HG03097 (cell line): ENCODE results near the gene TMEM151B.

Experiments used
- ATAC-seq: cut with Tn5 transposase; IDR thresholded peaks from one replicate; pipeline ENCODE4 v1.9.1; 2021; ENCODE audit not compliant: unreplicated experiment, low FRiP score

TMEM151B gene

DNA sequence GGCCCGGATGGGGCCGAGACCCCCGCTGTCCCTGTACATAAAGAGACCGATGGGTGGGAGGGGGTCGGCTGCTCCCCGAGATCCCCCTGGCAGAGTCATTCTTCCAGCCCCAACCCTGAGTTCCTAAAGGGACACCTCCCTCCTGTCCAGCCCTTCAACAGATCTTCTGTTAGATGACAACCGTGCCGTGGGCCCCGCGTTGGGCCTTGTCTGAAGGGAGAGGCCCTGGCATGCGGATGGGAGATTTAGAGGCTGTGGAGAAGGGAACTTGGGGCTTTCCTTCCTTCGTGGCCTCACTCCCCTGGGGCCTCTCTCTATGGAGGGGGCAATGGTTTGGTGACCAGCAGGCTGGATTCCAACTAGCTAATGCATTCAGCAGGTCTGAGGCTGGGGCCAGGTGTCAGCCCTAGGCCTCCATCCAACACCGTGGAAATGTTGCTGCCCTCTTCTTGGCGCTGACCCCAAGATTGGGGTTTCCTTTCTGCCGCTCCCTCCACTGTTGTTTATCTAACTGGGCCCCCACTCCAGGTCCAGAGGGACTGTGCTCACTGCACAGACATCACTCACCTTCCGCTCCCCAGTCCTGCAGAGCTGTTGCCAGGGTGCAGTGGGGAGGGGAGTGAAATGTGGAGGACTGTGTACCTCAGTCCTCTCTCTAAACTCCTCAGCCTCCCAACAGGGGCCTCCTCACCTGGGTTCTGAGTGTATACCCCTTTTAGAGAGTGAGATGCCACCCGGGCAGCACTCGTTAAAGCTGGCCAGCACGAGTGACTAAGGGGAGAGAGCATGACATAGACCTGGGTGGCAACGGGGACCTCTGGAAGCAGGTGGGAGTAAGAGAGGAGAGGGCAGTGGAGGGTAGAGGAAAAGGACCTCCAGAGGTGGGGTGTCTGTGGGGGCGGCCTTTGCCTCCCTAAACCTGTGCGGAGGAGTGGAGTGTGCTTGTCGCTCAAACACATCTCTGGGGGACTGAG is 6.7 kb downstream of the TMEM151B start:
- ATAC-seq, result no peak

GRCh38 chr6:44277763-44278162 is 7.5 kb downstream of the TMEM151B start:
- no peak for ATAC-seq

- ATAC-seq, result no peak
These were observed 8.1 kb downstream of the TMEM151B start for GRCh38 chr6:44278315-44278714.

DNA sequence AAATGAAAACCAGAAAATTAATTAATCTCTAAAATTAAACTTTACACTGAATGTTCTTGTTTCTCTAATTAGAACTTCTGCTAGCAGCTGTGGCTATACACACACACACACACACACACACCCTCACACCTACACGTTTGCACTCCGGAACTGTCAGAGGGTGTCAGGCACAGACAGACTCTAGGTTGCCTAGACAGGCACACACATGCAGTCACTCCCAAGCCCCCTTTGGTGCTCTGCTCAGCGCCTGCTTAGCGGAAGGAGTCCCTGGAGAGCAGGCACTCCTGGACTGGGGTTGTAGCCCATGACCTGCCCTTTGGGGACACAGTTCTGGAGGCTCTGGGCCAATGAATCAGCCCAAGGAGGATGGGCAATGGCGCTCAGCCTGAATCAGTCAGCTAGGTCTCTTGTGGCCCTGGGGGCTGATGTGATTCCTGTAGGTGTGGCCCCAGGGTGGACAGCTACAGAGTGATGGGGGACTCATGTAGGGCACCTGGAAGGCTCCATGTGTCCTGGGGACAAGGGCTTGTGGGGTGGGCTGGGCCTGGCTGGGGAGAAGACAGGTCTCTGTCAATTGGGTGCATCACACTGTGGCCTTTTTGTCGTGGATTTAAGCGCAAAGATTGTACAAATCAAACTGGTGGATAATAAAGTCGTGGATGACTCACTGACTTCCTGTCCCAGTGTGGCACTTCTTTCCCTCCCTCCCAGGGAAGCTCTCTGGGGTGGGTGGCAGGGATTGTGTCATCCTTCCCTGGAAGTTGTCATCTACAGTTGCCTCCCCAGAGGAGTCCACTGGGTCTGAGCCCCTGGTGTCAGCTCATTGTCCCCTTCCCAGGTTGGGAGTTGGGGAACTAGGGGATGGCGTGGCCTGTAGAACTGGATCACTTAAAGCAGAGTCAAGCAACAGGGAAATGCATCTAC is 8.8 kb downstream of the TMEM151B start:
- no peak for ATAC-seq

- no peak for ATAC-seq
These were observed 13.9 kb downstream of the TMEM151B start for GRCh38 chr6:44284121-44284520.

DNA sequence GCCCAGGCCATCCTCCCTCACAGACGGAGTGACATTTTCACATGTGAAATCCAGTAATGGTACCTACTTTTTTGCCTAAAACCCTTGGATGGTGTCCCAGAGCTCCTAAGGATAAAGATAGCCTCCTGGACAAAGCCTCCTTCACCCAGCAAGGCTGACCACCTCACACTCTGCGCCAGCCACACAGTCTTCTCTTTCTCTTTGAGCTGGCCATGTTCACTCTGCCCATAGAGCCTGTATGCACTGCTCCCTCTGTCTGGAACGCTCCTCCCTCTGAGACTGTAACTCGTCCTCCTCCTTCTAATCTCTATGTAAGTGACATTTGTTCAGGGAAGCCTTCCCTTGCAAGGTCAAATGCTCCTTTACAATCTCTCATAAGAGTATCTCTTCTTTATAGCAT is 14.6 kb downstream of the TMEM151B start:
- no peak for ATAC-seq

- no peak for ATAC-seq
These were observed 15.5 kb downstream of the TMEM151B start for GRCh38 chr6:44285552-44286284.

GRCh38 chr6:44286285-44286565 is 16.0 kb downstream of the TMEM151B start:
- ATAC-seq, result no peak

DNA sequence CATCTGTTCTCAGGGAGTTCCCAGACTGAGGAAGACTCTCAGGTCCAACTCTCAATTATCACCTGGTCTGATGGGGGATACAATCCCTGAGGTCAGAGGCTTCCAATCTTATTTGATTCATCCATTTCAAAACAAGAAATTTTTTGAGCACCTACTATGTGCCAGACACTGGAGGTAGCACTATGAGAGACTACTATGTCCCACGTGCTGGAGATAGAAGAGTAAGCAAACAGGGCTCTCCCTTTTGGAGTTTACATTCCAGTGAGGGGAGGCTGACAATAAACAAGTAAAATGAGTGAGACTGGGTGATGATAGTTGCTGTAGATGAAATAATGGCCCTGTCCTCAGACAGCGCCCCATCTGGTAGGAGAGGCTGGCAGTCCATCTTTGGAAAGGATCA is 16.5 kb downstream of the TMEM151B start:
- no peak for ATAC-seq

DNA sequence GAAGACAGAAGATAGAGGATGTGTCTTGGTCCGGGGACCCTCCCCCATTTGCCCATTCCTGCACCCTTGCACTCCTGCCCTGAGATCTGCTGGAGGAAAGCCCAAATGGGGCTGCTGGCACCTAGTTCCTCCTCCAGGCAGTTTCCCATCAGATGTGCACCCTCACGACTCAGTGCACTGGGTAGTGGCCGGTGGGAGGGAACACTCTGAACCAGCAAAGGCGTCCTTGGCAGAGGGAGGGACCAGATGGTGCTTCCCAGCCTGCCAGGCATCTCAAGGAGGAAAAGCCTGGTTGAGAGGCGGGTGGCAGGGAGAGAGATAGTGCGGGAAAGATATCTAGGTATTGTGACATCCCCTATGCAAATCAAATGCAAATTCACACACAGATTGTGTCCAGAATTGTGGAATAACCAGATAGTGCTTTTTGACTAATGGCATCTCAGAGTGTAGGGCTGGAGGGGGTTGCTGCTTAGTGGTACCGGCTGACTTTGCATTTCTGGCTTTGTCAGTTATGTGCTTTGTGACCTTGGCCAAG is 19.5 kb downstream of the TMEM151B start:
- no peak for ATAC-seq

DNA sequence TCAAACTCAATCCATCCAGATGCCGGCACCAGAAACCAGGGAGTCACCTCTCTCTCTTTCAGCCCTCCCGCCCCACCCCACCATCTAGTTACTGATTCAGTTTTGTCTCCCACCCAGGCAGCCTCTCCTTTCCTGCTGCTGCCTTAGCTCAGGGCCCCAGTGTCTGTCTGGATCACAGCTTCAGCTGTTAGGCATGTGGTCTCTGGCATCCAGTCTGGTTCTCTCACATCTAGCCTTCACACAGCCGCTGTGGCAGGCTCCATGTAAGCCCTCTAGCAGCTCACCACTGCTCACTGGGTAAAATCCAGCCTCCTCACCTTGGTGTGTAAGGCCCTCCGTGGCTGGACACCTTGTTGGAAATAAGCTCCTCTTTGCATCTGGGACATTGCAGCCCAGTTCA is 21.6 kb downstream of the TMEM151B start:
- no peak for ATAC-seq

- ATAC-seq, result no peak
These were observed 22.6 kb downstream of the TMEM151B start for GRCh38 chr6:44292661-44293365.

DNA sequence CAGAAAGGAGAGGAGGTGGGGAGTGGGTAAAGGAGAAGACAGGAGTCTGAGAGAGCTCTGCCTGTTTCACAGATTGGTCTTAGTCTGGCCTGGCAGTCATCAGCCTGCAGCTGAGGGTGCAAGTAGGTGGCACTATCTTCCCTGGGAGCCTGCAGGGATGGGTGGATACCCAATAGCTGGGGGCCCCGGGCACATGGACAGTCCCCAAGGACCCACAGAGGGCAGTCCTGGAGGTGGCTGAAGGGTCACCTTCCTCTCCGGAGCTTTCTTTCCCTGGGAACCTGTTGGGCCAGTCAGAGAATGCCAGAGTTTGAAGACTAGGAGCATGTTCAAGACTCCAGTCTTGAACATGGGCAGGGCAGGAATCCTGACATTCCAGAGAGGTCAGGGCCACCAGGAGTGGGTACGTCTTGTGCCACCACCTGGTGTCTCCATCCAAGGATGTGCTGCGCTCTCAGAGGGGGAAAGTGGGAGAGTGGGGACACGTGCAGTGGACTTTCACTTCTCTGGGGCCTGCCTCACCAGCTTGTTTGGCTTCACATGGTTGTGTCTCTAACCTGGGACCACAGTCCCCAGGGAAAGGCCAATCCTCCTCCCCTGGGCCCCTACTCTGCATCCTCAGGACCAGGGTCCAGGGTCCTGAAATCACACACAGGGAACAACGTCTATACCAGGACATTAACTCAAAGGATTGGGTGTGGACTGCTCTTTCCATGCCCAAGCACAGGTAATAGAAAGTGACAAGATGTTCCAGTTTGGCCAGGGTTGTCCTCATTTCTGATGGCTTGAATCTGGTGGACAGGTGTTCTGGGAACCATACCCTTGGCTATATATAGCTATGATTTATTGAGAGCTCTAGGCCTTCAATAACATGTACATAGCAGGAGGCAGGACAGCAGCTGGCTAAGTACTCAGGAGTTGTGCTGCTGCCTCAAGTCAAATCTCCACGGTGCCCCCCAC is 24.9 kb downstream of the TMEM151B start:
- ATAC-seq, result no peak

- ATAC-seq, result no peak
These were observed 27.1 kb downstream of the TMEM151B start for GRCh38 chr6:44297063-44298038.

DNA sequence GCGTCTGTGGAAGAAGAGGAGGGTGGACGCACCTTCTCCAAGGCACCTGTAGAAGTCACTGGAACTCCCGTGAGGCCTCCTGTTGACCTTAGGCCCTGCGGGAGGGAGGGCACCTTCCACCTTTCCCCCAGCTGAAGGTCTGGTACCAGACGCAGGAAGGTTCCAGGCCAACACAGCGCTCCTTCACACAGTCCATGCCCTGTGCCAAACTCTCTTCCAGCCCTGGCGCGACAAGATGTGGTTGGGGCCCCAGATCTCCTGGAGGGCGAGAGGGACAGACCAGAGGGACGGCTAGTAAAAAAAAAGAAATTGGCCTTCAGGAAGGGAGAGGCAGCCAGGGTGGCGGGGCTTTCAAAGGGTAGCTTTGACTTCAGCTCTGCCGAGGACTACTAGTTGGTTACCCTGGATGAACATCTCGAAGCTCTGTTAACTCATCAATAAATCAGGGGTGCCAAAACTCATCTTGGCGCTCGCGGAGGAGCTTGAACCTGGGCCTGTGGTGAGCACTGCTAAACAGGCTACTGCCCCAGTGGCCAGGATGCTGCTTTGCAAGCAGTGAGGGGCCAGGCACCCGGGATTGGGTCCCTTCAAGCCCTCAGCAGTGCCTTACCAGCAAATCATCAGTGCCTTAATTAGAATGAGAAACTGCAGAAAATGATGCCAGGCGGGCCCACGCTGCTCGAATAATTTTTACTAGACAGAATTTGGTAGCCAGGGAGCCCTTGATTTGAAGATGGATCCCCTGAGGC is 28.0 kb downstream of the TMEM151B start:
- no peak for ATAC-seq

- ATAC-seq, result no peak
These were observed 28.6 kb downstream of the TMEM151B start for GRCh38 chr6:44298864-44299263.

GRCh38 chr6:44300292-44300823 is 30.1 kb downstream of the TMEM151B start:
- no peak for ATAC-seq
